ENCODE results near the gene LRP6. TPM values are rescaled to one million over a fixed set of nuclear protein-coding genes. Genes with fewer than 3 reads are reported as not detected.

Gene LRP6
- total RNA-seq, 2 donors from 2014 or later, result 20.9 to 30.3 TPM

Small RNA genes lying within 50 kb of the gene (microRNA-seq; reads per million reads assigned to microRNA genes)
- 0 reads per million in 2 donors for gene MIR1244-4

Other genes with a start within 250 kb of the LRP6 start
- gene BCL2L14, start 196.1 kb downstream of the LRP6 start, total RNA-seq, result not detected
- gene MANSC1, start 83.2 kb upstream of the LRP6 start, total RNA-seq, result 10 to 100 TPM; 12.0 to 18.5 TPM
- 10 to 100 TPM in 1 of 2 donors, 1 to 10 TPM in 1; 7.4 to 10.5 TPM for gene BORCS5, start 90.0 kb upstream of the LRP6 start, total RNA-seq

Measured in left cardiac atrium (tissue), 2 donors.